HEK293 (cell line): ENCODE measurements around the gene MCRIP2.

Experiments used
- IKZF3 ChIP-seq: fragments of 450-650 bp; IDR thresholded peaks from 2 replicates; pipeline ENCODE4 v1.5.0; 2018; ENCODE audit warnings: missing biosample characterization, mild to moderate bottlenecking, missing genetic modification characterization, moderate library complexity
- MYNN ChIP-seq: fragments of 450-650 bp; formaldehyde crosslinking; IDR thresholded peaks from 2 replicates; pipeline ENCODE4 v1.5.1; 2016; ENCODE audit warnings: missing biosample characterization, missing genetic modification characterization, borderline replicate concordance
- OVOL3 ChIP-seq: fragments of 450-650 bp; formaldehyde crosslinking; IDR thresholded peaks from 2 replicates; pipeline ENCODE4 v1.5.1; 2016; ENCODE audit warnings: missing biosample characterization, missing genetic modification characterization
- PRDM1 ChIP-seq: fragments of 450-650 bp; formaldehyde crosslinking; IDR thresholded peaks from 2 replicates; pipeline ENCODE4; 2016; ENCODE audit warnings: missing biosample characterization, missing genetic modification characterization
- RBAK ChIP-seq: fragments of 450-650 bp; formaldehyde crosslinking; IDR thresholded peaks from 2 replicates; pipeline ENCODE4 v1.5.1; 2016; ENCODE audit warnings: missing biosample characterization, missing genetic modification characterization
- SCRT1 ChIP-seq: fragments of 450-650 bp; formaldehyde crosslinking; IDR thresholded peaks from 2 replicates; pipeline ENCODE4 v1.5.1; 2016; ENCODE audit warnings: missing biosample characterization, missing genetic modification characterization, borderline replicate concordance
- SP2 ChIP-seq: fragments of 450-650 bp; formaldehyde crosslinking; IDR thresholded peaks from 2 replicates; pipeline ENCODE4 v1.5.1; 2016; ENCODE audit warnings: missing biosample characterization, missing genetic modification characterization
- SP7 ChIP-seq: fragments of 450-650 bp; formaldehyde crosslinking; IDR thresholded peaks from 2 replicates; pipeline ENCODE4 v1.5.1; 2016; ENCODE audit warnings: missing biosample characterization, missing genetic modification characterization
- ZEB2 ChIP-seq: fragments of 450-650 bp; formaldehyde crosslinking; IDR thresholded peaks from 2 replicates; pipeline ENCODE4 v1.5.1; 2016; ENCODE audit warnings: missing biosample characterization, missing genetic modification characterization
- ZNF112 ChIP-seq: fragments of 450-650 bp; formaldehyde crosslinking; IDR thresholded peaks from 2 replicates; pipeline ENCODE4 v1.5.0; 2017; ENCODE audit warnings: missing biosample characterization, missing genetic modification characterization
- ZNF133 ChIP-seq: fragments of 450-650 bp; formaldehyde crosslinking; IDR thresholded peaks from 2 replicates; pipeline ENCODE4 v1.5.1; 2016; ENCODE audit warnings: missing biosample characterization, missing genetic modification characterization
- ZNF138 ChIP-seq: fragments of 450-650 bp; formaldehyde crosslinking; IDR thresholded peaks from 2 replicates; pipeline ENCODE4 v1.5.1; 2016; ENCODE audit warnings: missing biosample characterization, missing genetic modification characterization, borderline replicate concordance
- ZNF16 ChIP-seq: fragments of 450-650 bp; formaldehyde crosslinking; IDR thresholded peaks from 2 replicates; pipeline ENCODE4 v1.5.1; 2016; ENCODE audit warnings: low read depth, missing biosample characterization, missing genetic modification characterization
- ZNF214 ChIP-seq: fragments of 450-650 bp; formaldehyde crosslinking; IDR thresholded peaks from 2 replicates; pipeline ENCODE4 v1.5.1; 2017; ENCODE audit warnings: missing biosample characterization, mild to moderate bottlenecking, missing genetic modification characterization, borderline replicate concordance
- ZNF394 ChIP-seq: fragments of 450-650 bp; formaldehyde crosslinking; IDR thresholded peaks from 2 replicates; pipeline ENCODE4 v1.5.1; 2016; ENCODE audit warnings: missing biosample characterization, missing genetic modification characterization, mild to moderate bottlenecking, moderate library complexity, borderline replicate concordance
- ZNF404 ChIP-seq: fragments of 450-650 bp; formaldehyde crosslinking; IDR thresholded peaks from 2 replicates; pipeline ENCODE4 v1.5.1; 2017; ENCODE audit warnings: missing biosample characterization, missing genetic modification characterization
- ZNF416 ChIP-seq: fragments of 450-650 bp; formaldehyde crosslinking; IDR thresholded peaks from 2 replicates; pipeline ENCODE4 v1.5.1; 2016; ENCODE audit warnings: missing biosample characterization, missing genetic modification characterization
- ZNF423 ChIP-seq: fragments of 450-650 bp; formaldehyde crosslinking; IDR thresholded peaks from 2 replicates; pipeline ENCODE4 v1.5.1; 2016; ENCODE audit warnings: missing biosample characterization, missing genetic modification characterization
- ZNF510 ChIP-seq: fragments of 450-650 bp; formaldehyde crosslinking; IDR thresholded peaks from 2 replicates; pipeline ENCODE4 v1.5.1; 2018; ENCODE audit warnings: mild to moderate bottlenecking, missing genetic modification characterization, missing biosample characterization; ENCODE audit not compliant: insufficient replicate concordance
- ZNF521 ChIP-seq: fragments of 450-650 bp; formaldehyde crosslinking; IDR thresholded peaks from 2 replicates; pipeline ENCODE4 v1.5.1; 2017; ENCODE audit warnings: missing biosample characterization, mild to moderate bottlenecking, missing genetic modification characterization
- ZNF544 ChIP-seq: fragments of 450-650 bp; formaldehyde crosslinking; IDR thresholded peaks from 2 replicates; pipeline ENCODE4 v1.5.0; 2017; ENCODE audit warnings: missing biosample characterization, missing genetic modification characterization
- ZNF560 ChIP-seq: fragments of 450-650 bp; formaldehyde crosslinking; IDR thresholded peaks from 2 replicates; pipeline ENCODE4 v1.5.1; 2017; ENCODE audit warnings: missing biosample characterization, missing genetic modification characterization, borderline replicate concordance
- ZNF660 ChIP-seq: fragments of 450-650 bp; IDR thresholded peaks from 2 replicates; pipeline ENCODE4 v1.5.1; 2018; ENCODE audit warnings: missing biosample characterization, mild to moderate bottlenecking, missing genetic modification characterization
- ZNF664 ChIP-seq: fragments of 450-650 bp; formaldehyde crosslinking; IDR thresholded peaks from 2 replicates; pipeline ENCODE4 v1.5.1; 2016; ENCODE audit warnings: missing biosample characterization, missing genetic modification characterization
- ZNF76 ChIP-seq: fragments of 450-650 bp; formaldehyde crosslinking; IDR thresholded peaks from 2 replicates; pipeline ENCODE4; 2016; ENCODE audit warnings: low read depth, missing biosample characterization, missing genetic modification characterization, borderline replicate concordance
- TF ChIP-seq, protein P1 (sequence below): fragments of 450-650 bp; formaldehyde crosslinking; IDR thresholded peaks from 2 replicates; pipeline ENCODE4 v1.5.1; 2016; ENCODE audit warnings: missing biosample characterization, missing genetic modification characterization, borderline replicate concordance
- TF ChIP-seq, protein P2 (sequence below): fragments of 450-650 bp; formaldehyde crosslinking; IDR thresholded peaks from 2 replicates; pipeline ENCODE4 v1.5.1; 2016; ENCODE audit warnings: missing biosample characterization, missing genetic modification characterization
- TF ChIP-seq, protein P3 (sequence below): fragments of 450-650 bp; formaldehyde crosslinking; IDR thresholded peaks from 2 replicates; pipeline ENCODE4 v1.5.1; 2016; ENCODE audit warnings: missing biosample characterization, missing genetic modification characterization
- TF ChIP-seq, protein P4 (sequence below): fragments of 450-650 bp; formaldehyde crosslinking; IDR thresholded peaks from 2 replicates; pipeline ENCODE4 v1.5.1; 2016; ENCODE audit warnings: missing biosample characterization, missing genetic modification characterization

The MCRIP2 gene

DNA sequence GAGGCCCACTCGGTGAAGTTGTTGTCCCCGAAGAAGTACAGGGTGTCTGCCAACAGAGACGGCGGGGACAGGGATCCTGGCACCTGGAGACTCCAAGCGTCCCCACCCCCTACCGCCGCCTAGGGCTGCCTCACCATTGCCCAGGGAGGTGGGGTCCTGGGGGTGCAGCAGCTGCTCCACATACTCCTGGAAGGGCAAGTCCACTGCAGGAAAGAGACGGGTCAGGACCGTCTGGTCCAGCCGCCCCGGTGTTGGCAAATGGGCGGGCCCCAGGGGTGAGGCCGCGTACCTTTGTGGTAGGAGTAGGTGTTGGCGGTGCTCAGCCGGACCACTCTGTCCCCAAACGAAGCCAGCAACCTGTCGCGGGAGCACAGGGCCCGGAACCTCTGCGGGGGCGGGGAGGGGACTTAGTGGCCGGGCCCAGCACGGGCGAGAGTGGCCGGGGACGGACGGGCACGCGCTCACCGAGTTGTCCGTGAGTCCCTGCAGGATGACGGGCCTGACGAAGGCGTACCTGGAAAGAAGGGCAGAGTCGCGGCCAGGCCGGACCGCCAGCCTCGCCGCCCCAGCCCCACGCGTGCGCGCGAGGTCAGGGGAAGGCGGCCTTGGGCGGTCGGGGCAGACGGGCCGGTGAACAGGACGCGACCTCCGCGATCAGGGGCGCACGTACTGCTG is 41.9 kb downstream of the MCRIP2 start (continued):
- TF ChIP-seq, protein P1, sequence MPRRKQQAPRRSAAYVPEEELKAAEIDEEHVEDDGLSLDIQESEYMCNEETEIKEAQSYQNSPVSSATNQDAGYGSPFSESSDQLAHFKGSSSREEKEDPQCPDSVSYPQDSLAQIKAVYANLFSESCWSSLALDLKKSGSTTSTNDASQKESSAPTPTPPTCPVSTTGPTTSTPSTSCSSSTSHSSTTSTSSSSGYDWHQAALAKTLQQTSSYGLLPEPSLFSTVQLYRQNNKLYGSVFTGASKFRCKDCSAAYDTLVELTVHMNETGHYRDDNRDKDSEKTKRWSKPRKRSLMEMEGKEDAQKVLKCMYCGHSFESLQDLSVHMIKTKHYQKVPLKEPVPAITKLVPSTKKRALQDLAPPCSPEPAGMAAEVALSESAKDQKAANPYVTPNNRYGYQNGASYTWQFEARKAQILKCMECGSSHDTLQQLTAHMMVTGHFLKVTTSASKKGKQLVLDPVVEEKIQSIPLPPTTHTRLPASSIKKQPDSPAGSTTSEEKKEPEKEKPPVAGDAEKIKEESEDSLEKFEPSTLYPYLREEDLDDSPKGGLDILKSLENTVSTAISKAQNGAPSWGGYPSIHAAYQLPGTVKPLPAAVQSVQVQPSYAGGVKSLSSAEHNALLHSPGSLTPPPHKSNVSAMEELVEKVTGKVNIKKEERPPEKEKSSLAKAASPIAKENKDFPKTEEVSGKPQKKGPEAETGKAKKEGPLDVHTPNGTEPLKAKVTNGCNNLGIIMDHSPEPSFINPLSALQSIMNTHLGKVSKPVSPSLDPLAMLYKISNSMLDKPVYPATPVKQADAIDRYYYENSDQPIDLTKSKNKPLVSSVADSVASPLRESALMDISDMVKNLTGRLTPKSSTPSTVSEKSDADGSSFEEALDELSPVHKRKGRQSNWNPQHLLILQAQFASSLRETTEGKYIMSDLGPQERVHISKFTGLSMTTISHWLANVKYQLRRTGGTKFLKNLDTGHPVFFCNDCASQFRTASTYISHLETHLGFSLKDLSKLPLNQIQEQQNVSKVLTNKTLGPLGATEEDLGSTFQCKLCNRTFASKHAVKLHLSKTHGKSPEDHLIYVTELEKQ (tag by site-specific recombination), result peak; percentile 11; the same call in 1 of the 2 replicates
- no peak for TF ChIP-seq ZNF416 (tag by site-specific recombination)
- no peak for TF ChIP-seq ZNF76 (tag by site-specific recombination)
- peak; percentile 38; the same call in 1 of the 2 replicates for TF ChIP-seq OVOL3
- no peak for TF ChIP-seq ZNF214
- peak; percentile 39; the same call in 1 of the 2 replicates for TF ChIP-seq MYNN (tag by site-specific recombination)
- no peak for TF ChIP-seq ZNF404 (tag by site-specific recombination)
- 0 out of 2 replicates have a peak, but pooled peaks have one; percentile 23 for TF ChIP-seq ZNF133
- no peak for TF ChIP-seq ZNF660
- peak; percentile 96 for TF ChIP-seq ZEB2 (tag by site-specific recombination)
- peak; percentile 7; the same call in 1 of the 2 replicates for TF ChIP-seq IKZF3 (tag by site-specific recombination)
- no peak for TF ChIP-seq ZNF112 (tag by site-specific recombination)
- TF ChIP-seq ZNF521, result no peak
- no peak for TF ChIP-seq ZNF423 (tag by site-specific recombination)
- TF ChIP-seq SP2 (tag by site-specific recombination), result peak; percentile 69
- TF ChIP-seq SCRT1, result peak; percentile 65
- TF ChIP-seq ZNF664 (tag by site-specific recombination), result no peak
- peak; percentile 35; the same call in 1 of the 2 replicates for TF ChIP-seq SP7 (tag by site-specific recombination)
- TF ChIP-seq, protein P2, sequence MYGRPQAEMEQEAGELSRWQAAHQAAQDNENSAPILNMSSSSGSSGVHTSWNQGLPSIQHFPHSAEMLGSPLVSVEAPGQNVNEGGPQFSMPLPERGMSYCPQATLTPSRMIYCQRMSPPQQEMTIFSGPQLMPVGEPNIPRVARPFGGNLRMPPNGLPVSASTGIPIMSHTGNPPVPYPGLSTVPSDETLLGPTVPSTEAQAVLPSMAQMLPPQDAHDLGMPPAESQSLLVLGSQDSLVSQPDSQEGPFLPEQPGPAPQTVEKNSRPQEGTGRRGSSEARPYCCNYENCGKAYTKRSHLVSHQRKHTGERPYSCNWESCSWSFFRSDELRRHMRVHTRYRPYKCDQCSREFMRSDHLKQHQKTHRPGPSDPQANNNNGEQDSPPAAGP (tag by site-specific recombination), result peak; percentile 88
- no peak for TF ChIP-seq ZNF16 (tag by site-specific recombination)
- TF ChIP-seq ZNF138, result no peak
- TF ChIP-seq, protein P3, sequence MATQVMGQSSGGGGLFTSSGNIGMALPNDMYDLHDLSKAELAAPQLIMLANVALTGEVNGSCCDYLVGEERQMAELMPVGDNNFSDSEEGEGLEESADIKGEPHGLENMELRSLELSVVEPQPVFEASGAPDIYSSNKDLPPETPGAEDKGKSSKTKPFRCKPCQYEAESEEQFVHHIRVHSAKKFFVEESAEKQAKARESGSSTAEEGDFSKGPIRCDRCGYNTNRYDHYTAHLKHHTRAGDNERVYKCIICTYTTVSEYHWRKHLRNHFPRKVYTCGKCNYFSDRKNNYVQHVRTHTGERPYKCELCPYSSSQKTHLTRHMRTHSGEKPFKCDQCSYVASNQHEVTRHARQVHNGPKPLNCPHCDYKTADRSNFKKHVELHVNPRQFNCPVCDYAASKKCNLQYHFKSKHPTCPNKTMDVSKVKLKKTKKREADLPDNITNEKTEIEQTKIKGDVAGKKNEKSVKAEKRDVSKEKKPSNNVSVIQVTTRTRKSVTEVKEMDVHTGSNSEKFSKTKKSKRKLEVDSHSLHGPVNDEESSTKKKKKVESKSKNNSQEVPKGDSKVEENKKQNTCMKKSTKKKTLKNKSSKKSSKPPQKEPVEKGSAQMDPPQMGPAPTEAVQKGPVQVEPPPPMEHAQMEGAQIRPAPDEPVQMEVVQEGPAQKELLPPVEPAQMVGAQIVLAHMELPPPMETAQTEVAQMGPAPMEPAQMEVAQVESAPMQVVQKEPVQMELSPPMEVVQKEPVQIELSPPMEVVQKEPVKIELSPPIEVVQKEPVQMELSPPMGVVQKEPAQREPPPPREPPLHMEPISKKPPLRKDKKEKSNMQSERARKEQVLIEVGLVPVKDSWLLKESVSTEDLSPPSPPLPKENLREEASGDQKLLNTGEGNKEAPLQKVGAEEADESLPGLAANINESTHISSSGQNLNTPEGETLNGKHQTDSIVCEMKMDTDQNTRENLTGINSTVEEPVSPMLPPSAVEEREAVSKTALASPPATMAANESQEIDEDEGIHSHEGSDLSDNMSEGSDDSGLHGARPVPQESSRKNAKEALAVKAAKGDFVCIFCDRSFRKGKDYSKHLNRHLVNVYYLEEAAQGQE, result peak; percentile 26; the same call in 1 of the 2 replicates
- no peak for TF ChIP-seq PRDM1 (tag by site-specific recombination)
- no peak for TF ChIP-seq ZNF510 (tag by site-specific recombination)
- peak; percentile 40; the same call in 1 of the 2 replicates for TF ChIP-seq ZNF394 (tag by site-specific recombination)
- TF ChIP-seq ZNF544 (tag by site-specific recombination), result no peak
- TF ChIP-seq, protein P4, sequence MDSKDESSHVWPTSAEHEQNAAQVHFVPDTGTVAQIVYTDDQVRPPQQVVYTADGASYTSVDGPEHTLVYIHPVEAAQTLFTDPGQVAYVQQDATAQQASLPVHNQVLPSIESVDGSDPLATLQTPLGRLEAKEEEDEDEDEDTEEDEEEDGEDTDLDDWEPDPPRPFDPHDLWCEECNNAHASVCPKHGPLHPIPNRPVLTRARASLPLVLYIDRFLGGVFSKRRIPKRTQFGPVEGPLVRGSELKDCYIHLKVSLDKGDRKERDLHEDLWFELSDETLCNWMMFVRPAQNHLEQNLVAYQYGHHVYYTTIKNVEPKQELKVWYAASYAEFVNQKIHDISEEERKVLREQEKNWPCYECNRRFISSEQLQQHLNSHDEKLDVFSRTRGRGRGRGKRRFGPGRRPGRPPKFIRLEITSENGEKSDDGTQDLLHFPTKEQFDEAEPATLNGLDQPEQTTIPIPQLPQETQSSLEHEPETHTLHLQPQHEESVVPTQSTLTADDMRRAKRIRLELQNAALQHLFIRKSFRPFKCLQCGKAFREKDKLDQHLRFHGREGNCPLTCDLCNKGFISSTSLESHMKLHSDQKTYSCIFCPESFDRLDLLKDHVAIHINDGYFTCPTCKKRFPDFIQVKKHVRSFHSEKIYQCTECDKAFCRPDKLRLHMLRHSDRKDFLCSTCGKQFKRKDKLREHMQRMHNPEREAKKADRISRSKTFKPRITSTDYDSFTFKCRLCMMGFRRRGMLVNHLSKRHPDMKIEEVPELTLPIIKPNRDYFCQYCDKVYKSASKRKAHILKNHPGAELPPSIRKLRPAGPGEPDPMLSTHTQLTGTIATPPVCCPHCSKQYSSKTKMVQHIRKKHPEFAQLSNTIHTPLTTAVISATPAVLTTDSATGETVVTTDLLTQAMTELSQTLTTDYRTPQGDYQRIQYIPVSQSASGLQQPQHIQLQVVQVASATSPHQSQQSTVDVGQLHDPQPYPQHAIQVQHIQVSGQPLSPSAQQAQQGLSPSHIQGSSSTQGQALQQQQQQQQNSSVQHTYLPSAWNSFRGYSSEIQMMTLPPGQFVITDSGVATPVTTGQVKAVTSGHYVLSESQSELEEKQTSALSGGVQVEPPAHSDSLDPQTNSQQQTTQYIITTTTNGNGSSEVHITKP (tag by site-specific recombination), result peak; percentile 96
- TF ChIP-seq ZNF560, result no peak
- no peak for TF ChIP-seq RBAK (tag by site-specific recombination)
